GM19025 (cell line): Measurements from ENCODE around the gene RUNX3.

ENCODE experiments used
- ATAC-seq: cut with Tn5 transposase; IDR thresholded peaks from one replicate; pipeline ENCODE4 v1.9.1; 2021; ENCODE audit warnings: mild to moderate bottlenecking, low read depth, moderate library complexity; ENCODE audit not compliant: unreplicated experiment

The RUNX3 gene

GRCh38 chr1:24850328-24850920, 79.7 kb downstream of the RUNX3 start:
- no peak for ATAC-seq

DNA sequence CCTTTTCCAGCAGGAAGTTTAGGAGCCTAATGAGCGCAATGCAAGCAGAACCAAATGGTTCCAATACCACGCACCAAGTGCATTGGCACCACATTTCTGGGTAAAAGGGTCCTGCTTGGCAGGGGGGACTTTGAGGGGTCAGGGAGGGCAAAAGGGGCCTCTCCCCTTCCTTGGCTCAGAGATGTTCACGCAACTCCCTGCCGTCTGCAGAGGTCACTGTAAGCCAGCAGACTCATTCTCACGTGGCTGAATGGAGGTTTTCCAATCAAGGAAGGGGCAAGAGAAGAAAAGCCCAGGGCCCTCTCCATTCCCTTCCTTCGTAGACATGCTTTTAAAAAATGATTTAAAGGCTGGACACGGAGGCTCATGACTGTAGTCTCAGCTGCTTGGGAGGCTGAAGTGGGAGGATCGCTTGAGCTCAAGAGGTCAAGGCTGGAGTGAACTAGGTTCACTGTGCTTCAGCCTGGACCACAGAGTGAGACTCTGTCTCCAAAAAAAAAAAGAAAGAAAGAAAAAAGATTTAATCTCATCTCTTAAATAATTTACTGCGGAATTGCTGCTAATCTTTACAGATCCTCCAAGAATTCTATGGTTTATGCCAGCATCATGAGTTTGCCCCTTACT, 80.3 kb downstream of the RUNX3 start:
- ATAC-seq, result no peak
